Measurements from ENCODE around the gene MAPK9. TPM values are rescaled to one million over a fixed set of nuclear protein-coding genes. Genes with fewer than 3 reads are reported as not detected.

Gene MAPK9
- total and polyA plus RNA-seq, 9 of the 15 experiments (the other 6 are each of a cell fraction or from before 2014, with no cell fraction given) = 4.8 to 58.0 (median 29.9) TPM

DNA sequence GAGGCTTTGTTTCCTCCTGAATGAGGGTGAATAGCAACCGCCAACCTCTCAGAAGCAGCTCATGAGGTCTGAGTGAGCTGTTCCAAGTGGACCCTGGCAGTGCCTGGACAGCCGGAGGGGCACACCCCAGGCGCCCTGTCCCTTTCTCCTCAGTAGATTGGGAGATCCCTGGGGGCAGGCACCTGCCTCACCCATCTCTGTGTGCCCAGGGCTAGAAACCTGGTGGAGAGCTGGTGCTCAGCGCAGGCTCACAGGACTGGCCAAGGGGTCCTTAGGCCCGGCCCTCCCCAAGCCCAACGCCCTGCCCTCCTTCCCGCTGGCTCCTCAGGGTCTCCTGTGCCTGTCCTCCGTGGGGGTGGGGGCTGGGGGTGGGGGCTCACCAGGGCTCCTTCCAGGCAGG, 14.9 kb upstream of the MAPK9 start:
- ChIA-PET CTCF (ENCODE audit: low intra/inter-chr PET ratio) (no interaction called here), POLR2A (interaction anchor here (0.9 kb wide), 1 partner anchor 28 kb away, joined by 3 read pairs; no protein-coding TSS in a partner anchor)
- H4K20me1 ChIP-seq (replicated peaks; ENCODE audit: control insufficient read depth, insufficient read depth, low read length) = no peaks in the 10 kb centered on the region
- TF ChIP-seq GABPA (tag; conservative IDR thresholded peaks at IDR 0.05; ENCODE audit: low read depth) (no peak), TARDBP (IDR thresholded peaks at IDR 0.05) (no peak), HDAC6 (IDR thresholded peaks at IDR 0.05; ENCODE audit: low read depth, low read length) (no peak), ZNF282 (CRISPR knock-in tag; IDR thresholded peaks at IDR 0.05) (no peak), BACH1 (tag; IDR thresholded peaks at IDR 0.05) (no peak), ZFP30 (CRISPR knock-in tag; IDR thresholded peaks at IDR 0.05; ENCODE audit: borderline replicate concordance) (no peak), KDM2B (CRISPR knock-in tag; IDR thresholded peaks at IDR 0.05) (no peak), SRSF3 (IDR thresholded peaks at IDR 0.05; ENCODE audit: insufficient read depth, low read length) (no peak), ZNF277 (CRISPR knock-in tag; IDR thresholded peaks at IDR 0.05; ENCODE audit: borderline replicate concordance) (no peak), HINFP (tag; conservative IDR thresholded peaks at IDR 0.05; ENCODE audit: low read depth) (no peak), ZBTB1 (CRISPR knock-in tag; IDR thresholded peaks at IDR 0.05; ENCODE audit: borderline replicate concordance, low read depth) (no peak), MAFF (IDR thresholded peaks at IDR 0.05; ENCODE audit: low read length) (no peak), ZNF143 (CRISPR knock-in tag; IDR thresholded peaks at IDR 0.05) (no peak), CTBP1 (IDR thresholded peaks at IDR 0.05; ENCODE audit: borderline replicate concordance) (no peak), RFX1 (IDR thresholded peaks at IDR 0.05) (no peak)
- TF ChIP-seq, protein P1, sequence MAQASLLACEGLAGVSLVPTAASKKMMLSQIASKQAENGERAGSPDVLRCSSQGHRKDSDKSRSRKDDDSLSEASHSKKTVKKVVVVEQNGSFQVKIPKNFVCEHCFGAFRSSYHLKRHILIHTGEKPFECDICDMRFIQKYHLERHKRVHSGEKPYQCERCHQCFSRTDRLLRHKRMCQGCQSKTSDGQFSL (CRISPR knock-in tag; IDR thresholded peaks at IDR 0.05) = no peak
- TF ChIP-seq, protein P1 (tag; IDR thresholded peaks at IDR 0.05) = no peak
- TF ChIP-seq, protein P2, sequence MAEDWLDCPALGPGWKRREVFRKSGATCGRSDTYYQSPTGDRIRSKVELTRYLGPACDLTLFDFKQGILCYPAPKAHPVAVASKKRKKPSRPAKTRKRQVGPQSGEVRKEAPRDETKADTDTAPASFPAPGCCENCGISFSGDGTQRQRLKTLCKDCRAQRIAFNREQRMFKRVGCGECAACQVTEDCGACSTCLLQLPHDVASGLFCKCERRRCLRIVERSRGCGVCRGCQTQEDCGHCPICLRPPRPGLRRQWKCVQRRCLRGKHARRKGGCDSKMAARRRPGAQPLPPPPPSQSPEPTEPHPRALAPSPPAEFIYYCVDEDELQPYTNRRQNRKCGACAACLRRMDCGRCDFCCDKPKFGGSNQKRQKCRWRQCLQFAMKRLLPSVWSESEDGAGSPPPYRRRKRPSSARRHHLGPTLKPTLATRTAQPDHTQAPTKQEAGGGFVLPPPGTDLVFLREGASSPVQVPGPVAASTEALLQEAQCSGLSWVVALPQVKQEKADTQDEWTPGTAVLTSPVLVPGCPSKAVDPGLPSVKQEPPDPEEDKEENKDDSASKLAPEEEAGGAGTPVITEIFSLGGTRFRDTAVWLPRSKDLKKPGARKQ (CRISPR knock-in tag; IDR thresholded peaks at IDR 0.05) = no peak
- ATAC-seq (0 out of 3 replicates have a peak, but pooled peaks have one; percentile 20), FAIRE-seq (no peak), DNase-seq (ENCODE audit: extremely low read depth in 1 of 4, low spot score in 3 of 4) (no peak)
- BruUV-seq (replicated peaks) = no TSS peak
- no peak overlapping the region for H3K9ac ChIP-seq (ENCODE audit: insufficient read depth in 1 of 2, low read depth in 2 of 2, low read length in 2 of 2)
- no peak overlapping the region for H3K4me2 ChIP-seq (ENCODE audit: insufficient read depth, low read length)
- H3K27me3 ChIP-seq (ENCODE audit: control insufficient read depth in 2 of 2, insufficient read depth in 2 of 2, low read length in 2 of 2) = peaks cover 32 to 67% of the 10 kb centered on the region in 2 experiments
- H3K9me3 ChIP-seq (replicated peaks; ENCODE audit: control insufficient read depth, insufficient read depth, low read depth, low read length) = no peaks in the 10 kb centered on the region
- in situ Hi-C loops (cut with MboI) = no loop called here
- H3K4me1 ChIP-seq (replicated peaks in 1 of 2; ENCODE audit: control insufficient read depth in 2 of 2, insufficient read depth in 2 of 2, low read length in 2 of 2) = no peaks in the 10 kb centered on the region; a peak in 1 of 5 replicates
- no peak overlapping the region for H3K4me3 ChIP-seq
- H3K79me2 ChIP-seq (ENCODE audit: control insufficient read depth, insufficient read depth, low read length) = no peaks in the 10 kb centered on the region
- intact Hi-C loops (cut with micrococcal nuclease) = no loop called here
- H3K27ac ChIP-seq (ENCODE audit: extremely low read depth, low read depth, low read length) = no peak overlapping the region
- 7% methylated on average over 3 of the region's 8 CpGs for WGBS (ENCODE audit: insufficient coverage, low coverage, missing lambda C conversion rate)
- H3K36me3 ChIP-seq (ENCODE audit: control insufficient read depth, insufficient read depth, low read length) = no peaks in the 10 kb centered on the region
- H3K9me1 ChIP-seq (ENCODE audit: control insufficient read depth, insufficient read depth, low read length) = no peaks in the 10 kb centered on the region
- H2AFZ ChIP-seq (ENCODE audit: low read depth, low read length) = no peak overlapping the region

All from K562 (cell line).